Superior temporal gyrus (tissue), 1 donor: ENCODE measurements around the gene TLCD4.
"Not testable (repeated sequence)": the region's sequence is repeated elsewhere in the genome, so short reads cannot be mapped to it uniquely, and the experiment has no call there.

ENCODE experiments used
- DNase-seq: peaks from one replicate; pipeline ENCODE4 v3.0.0-alpha.2; 2016; ENCODE audit errors: extremely low spot score

Gene TLCD4

DNA sequence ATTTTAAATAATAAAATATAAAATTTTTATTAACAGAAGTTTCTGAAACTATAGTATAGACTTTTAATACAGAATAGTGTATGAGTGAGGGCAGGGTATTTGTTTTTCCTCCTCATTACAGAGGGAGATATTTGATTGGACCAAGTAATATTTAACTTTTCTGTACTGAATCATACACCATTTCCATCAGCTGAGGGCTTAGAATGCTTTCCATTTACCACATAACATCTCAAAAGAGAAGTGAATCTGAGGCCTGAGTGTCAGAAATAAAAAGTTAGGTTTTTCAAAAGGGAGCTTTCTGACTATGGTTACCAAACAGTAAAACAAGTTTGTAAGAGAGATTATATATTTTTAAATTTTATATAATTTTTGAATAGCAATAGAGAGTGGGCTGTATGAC, 29.5 kb downstream of the TLCD4 start:
- DNase-seq: no peak

DNA sequence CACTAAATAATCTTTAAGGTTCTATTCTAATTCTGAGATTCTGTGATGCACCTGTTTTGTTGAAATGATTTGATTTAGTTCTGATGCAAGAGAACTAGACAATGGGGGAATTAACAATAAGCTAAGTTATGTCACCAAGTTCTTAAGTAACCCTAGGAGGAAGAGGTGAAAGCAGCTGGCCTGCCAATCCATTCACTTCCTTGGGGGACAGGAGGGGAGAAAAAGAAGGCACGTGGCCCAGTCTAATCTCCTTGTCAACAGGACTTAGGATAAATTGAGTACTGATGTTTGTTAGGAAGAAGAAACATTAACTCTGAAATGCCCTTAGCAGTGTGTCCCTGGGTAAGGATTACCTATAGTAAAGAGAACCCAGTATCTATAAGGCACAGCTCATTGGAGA, 36.9 kb downstream of the TLCD4 start:
- DNase-seq: no peak

DNA sequence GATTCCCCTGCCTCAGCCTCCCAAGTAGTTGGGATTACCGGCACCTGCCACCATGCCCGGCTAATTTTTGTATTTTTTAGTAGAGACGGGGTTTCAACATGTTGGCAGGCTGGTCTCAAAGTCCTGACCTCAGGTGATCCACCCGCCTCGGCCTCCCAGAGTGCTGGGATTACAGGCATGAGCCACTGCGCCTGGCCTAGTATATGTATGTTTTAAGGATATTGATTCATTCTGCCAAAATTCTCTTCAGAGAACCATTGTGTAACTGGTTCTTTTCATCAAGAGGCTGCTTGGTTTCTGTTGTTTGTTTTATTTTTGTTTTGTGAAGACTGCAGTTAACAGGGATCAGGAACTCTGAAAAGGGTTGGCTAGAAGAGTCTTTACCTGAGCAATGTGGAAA, 48.4 kb downstream of the TLCD4 start:
- not testable (repeated sequence) for DNase-seq
